ENCODE results near the gene ZNF266.

The ZNF266 gene

GRCh38 chr19:9435279-9436268 is at the start of gene ZNF266:
Gene ZNF266 (minus strand): TSS chr19:9435573. CDS start chr19:9420089, 15,484 bp downstream.
- CTCF ChIA-PET: interaction anchor here (0.6 kb wide), 1 partner anchor 358 kb away, joined by 3 read pairs; no protein-coding TSS in a partner anchor
- peak; percentile 94 for DNase-seq (ENCODE audit: extremely low spot score)
- TF ChIP-seq L3MBTL2 (conservative IDR thresholded peaks at IDR 0.05) (peak; percentile 74), HDGF (IDR thresholded peaks at IDR 0.05; ENCODE audit: borderline replicate concordance) (no peak), ELF4 (IDR thresholded peaks at IDR 0.05) (peak; percentile 38; the same call in 1 of the 2 replicates), FOXK2 (IDR thresholded peaks at IDR 0.05) (peak; percentile 73)
- POLR2A ChIA-PET: interaction anchor here (1.0 to 1.5 kb wide), 3 partner anchors 11 to 383 kb away, joined by 3 to 4 read pairs (median 3); partner anchors contain the start of gene FBXL12

- CTCF ChIA-PET: no interaction called here
- no peak for DNase-seq (ENCODE audit: extremely low spot score)
- POLR2A ChIA-PET: no interaction called here
- TF ChIP-seq LEF1 (IDR thresholded peaks at IDR 0.05; ENCODE audit: borderline replicate concordance) (no peak), BHLHE40 (IDR thresholded peaks at IDR 0.05; ENCODE audit: borderline replicate concordance) (no peak), ELF4 (IDR thresholded peaks at IDR 0.05) (no peak), TARDBP (IDR thresholded peaks at IDR 0.05) (no peak), ARNT (IDR thresholded peaks at IDR 0.05) (no peak), NFRKB (IDR thresholded peaks at IDR 0.05) (no peak), SUZ12 (IDR thresholded peaks at IDR 0.05) (no peak), FOXM1 (IDR thresholded peaks at IDR 0.05; ENCODE audit: borderline replicate concordance) (no peak), PKNOX1 (IDR thresholded peaks at IDR 0.05) (no peak)
Measured at GRCh38 chr19:9485140-9485539, 49.8 kb upstream of the ZNF266 start.

GRCh38 chr19:9474975-9475374 is 39.6 kb upstream of the ZNF266 start:
- no peak for DNase-seq (ENCODE audit: extremely low spot score)
- TF ChIP-seq SUZ12 (IDR thresholded peaks at IDR 0.05): no peak
- CTCF ChIA-PET: no interaction called here
- POLR2A ChIA-PET: no interaction called here

- ChIA-PET CTCF (no interaction called here), POLR2A (no interaction called here)
- no peak for DNase-seq (ENCODE audit: extremely low spot score)
- TF ChIP-seq ELF4 (IDR thresholded peaks at IDR 0.05): no peak
Measured at GRCh38 chr19:9467161-9467560, 31.8 kb upstream of the ZNF266 start.

GRCh38 chr19:9461938-9462337 is 26.6 kb upstream of the ZNF266 start:
- POLR2A ChIA-PET: no interaction called here
- no peak for DNase-seq (ENCODE audit: extremely low spot score)
- TF ChIP-seq SP1 (IDR thresholded peaks at IDR 0.05) (no peak), TARDBP (IDR thresholded peaks at IDR 0.05) (no peak), PKNOX1 (IDR thresholded peaks at IDR 0.05) (no peak), FOXK2 (IDR thresholded peaks at IDR 0.05) (no peak), ARNT (IDR thresholded peaks at IDR 0.05) (no peak), BHLHE40 (IDR thresholded peaks at IDR 0.05; ENCODE audit: borderline replicate concordance) (no peak), L3MBTL2 (conservative IDR thresholded peaks at IDR 0.05) (no peak), ELF4 (IDR thresholded peaks at IDR 0.05) (no peak), HDGF (IDR thresholded peaks at IDR 0.05; ENCODE audit: borderline replicate concordance) (no peak), CTBP1 (IDR thresholded peaks at IDR 0.05; ENCODE audit: borderline replicate concordance) (no peak)
- CTCF ChIA-PET: no interaction called here

GRCh38 chr19:9456018-9456689 is 20.8 kb upstream of the ZNF266 start:
- POLR2A ChIA-PET: no interaction called here
- DNase-seq (ENCODE audit: extremely low spot score): no peak

GRCh38 chr19:9453953-9454352 is 18.6 kb upstream of the ZNF266 start:
- CTCF ChIA-PET: no interaction called here
- POLR2A ChIA-PET: no interaction called here
- TF ChIP-seq BHLHE40 (IDR thresholded peaks at IDR 0.05; ENCODE audit: borderline replicate concordance) (no peak), ZNF384 (IDR thresholded peaks at IDR 0.05) (no peak), CTBP1 (IDR thresholded peaks at IDR 0.05; ENCODE audit: borderline replicate concordance) (no peak), PKNOX1 (IDR thresholded peaks at IDR 0.05) (no peak), SUZ12 (IDR thresholded peaks at IDR 0.05) (no peak), FOXK2 (IDR thresholded peaks at IDR 0.05) (no peak), L3MBTL2 (conservative IDR thresholded peaks at IDR 0.05) (no peak), HDGF (IDR thresholded peaks at IDR 0.05; ENCODE audit: borderline replicate concordance) (no peak), ARNT (IDR thresholded peaks at IDR 0.05) (no peak), TARDBP (IDR thresholded peaks at IDR 0.05) (no peak), SP1 (IDR thresholded peaks at IDR 0.05) (no peak)
- DNase-seq (ENCODE audit: extremely low spot score): no peak

More at GRCh38 chr19:9456018-9456689, 20.8 kb upstream of the ZNF266 start:
- TF ChIP-seq FOXK2 (IDR thresholded peaks at IDR 0.05): no peak
- TF ChIP-seq PKNOX1 (IDR thresholded peaks at IDR 0.05): no peak
- CTCF ChIA-PET: no interaction called here
